Chondrocyte (in vitro differentiated cells): ENCODE measurements around the gene ADCY5. TPM values are rescaled to one million over a fixed set of nuclear protein-coding genes. Genes with fewer than 3 reads are reported as not detected.

Experiments
- DNase-seq: peaks from one replicate; pipeline ENCODE4 v3.0.0; 2021; ENCODE audit warnings: mixed read lengths, low spot score
- H3K27ac Mint-ChIP-seq: one replicate; pipeline ENCODE4 v1.8.0; 2021; ENCODE audit warnings: mild to moderate bottlenecking, moderate library complexity, mixed read lengths; ENCODE audit not compliant: unreplicated experiment
- H3K27me3 Mint-ChIP-seq: 2 replicates; pipeline ENCODE4 v1.8.0; 2021; ENCODE audit warnings: low read depth, mixed read lengths
- H3K36me3 Mint-ChIP-seq: 2 replicates; pipeline ENCODE4 v1.8.0; 2021; ENCODE audit warnings: low read depth, mixed read lengths
- H3K4me1 Mint-ChIP-seq: 2 replicates; pipeline ENCODE4 v1.8.0; 2021; ENCODE audit warnings: low read depth, mild to moderate bottlenecking, mixed read lengths
- H3K4me3 Mint-ChIP-seq: one replicate; pipeline ENCODE4 v1.8.0; 2021; ENCODE audit warnings: mild to moderate bottlenecking, moderate library complexity, mixed read lengths; ENCODE audit not compliant: unreplicated experiment
- H3K9me3 Mint-ChIP-seq: 2 replicates; pipeline ENCODE4 v1.8.0; 2021; ENCODE audit warnings: low read depth, mixed read lengths
- CTCF ChIP-seq: fragments of 200-600 bp; sonication (generic); IDR thresholded peaks from 2 replicates; pipeline ENCODE4 v1.5.0; 2021; ENCODE audit warnings: antibody characterized with exemption, mild to moderate bottlenecking, moderate library complexity
- total RNA-seq: library from RNA; stranded (reverse); gene quantifications from 3 replicates; pipeline ENCODE4 v1.2.1, GENCODE V29; 2021

Gene ADCY5
- total RNA-seq, 1 donor from 2014 or later: 8.0 TPM

- peaks cover 46% of the 10 kb centered on the region for H3K4me1 Mint-ChIP-seq
- H3K27me3 Mint-ChIP-seq: peaks cover 7% of the 10 kb centered on the region
- H3K36me3 Mint-ChIP-seq: peaks cover 3% of the 10 kb centered on the region
- no peak overlapping the region for H3K27ac Mint-ChIP-seq
- H3K9me3 Mint-ChIP-seq: no peaks in the 10 kb centered on the region
- H3K4me3 Mint-ChIP-seq: no peak overlapping the region
- no peak for DNase-seq
- TF ChIP-seq CTCF: no peak
These were observed 42.9 kb downstream of the ADCY5 start for GRCh38 chr3:123405936-123406510.

GRCh38 chr3:123405021-123405420 is 43.9 kb downstream of the ADCY5 start:
- H3K9me3 Mint-ChIP-seq: no peaks in the 10 kb centered on the region
- H3K4me1 Mint-ChIP-seq: peaks cover 45% of the 10 kb centered on the region
- H3K4me3 Mint-ChIP-seq: no peak overlapping the region
- no peak for TF ChIP-seq CTCF
- H3K27me3 Mint-ChIP-seq: peaks cover 7% of the 10 kb centered on the region
- H3K36me3 Mint-ChIP-seq: peaks cover 3% of the 10 kb centered on the region
- no peak overlapping the region for H3K27ac Mint-ChIP-seq
- DNase-seq: no peak

- H3K4me1 Mint-ChIP-seq: peaks cover 51% of the 10 kb centered on the region
- peaks cover 3% of the 10 kb centered on the region for H3K36me3 Mint-ChIP-seq
- peaks cover 7% of the 10 kb centered on the region for H3K27me3 Mint-ChIP-seq
- H3K27ac Mint-ChIP-seq: peak overlapping the region; percentile 73
- TF ChIP-seq CTCF: no peak
- H3K4me3 Mint-ChIP-seq: no peak overlapping the region
- no peak for DNase-seq
- H3K9me3 Mint-ChIP-seq: no peaks in the 10 kb centered on the region
These were observed 44.5 kb downstream of the ADCY5 start for GRCh38 chr3:123404391-123404790.

GRCh38 chr3:123401836-123402530 is 46.9 kb downstream of the ADCY5 start:
- no peaks in the 10 kb centered on the region for H3K9me3 Mint-ChIP-seq
- no peak overlapping the region for H3K4me3 Mint-ChIP-seq
- TF ChIP-seq CTCF: no peak
- DNase-seq: peak; percentile 40
- peaks cover 19% of the 10 kb centered on the region for H3K27me3 Mint-ChIP-seq
- no peak overlapping the region for H3K27ac Mint-ChIP-seq
- peaks cover 64% of the 10 kb centered on the region for H3K4me1 Mint-ChIP-seq
- H3K36me3 Mint-ChIP-seq: peaks cover 1% of the 10 kb centered on the region

- Mint-ChIP-seq H3K27me3 (peaks cover 19% of the 10 kb centered on the region), H3K27ac (no peak overlapping the region), H3K4me3 (no peak overlapping the region), H3K9me3 (no peaks in the 10 kb centered on the region), H3K4me1 (peaks cover 63% of the 10 kb centered on the region), H3K36me3 (no peaks in the 10 kb centered on the region)
- peak; percentile 41 for DNase-seq
- TF ChIP-seq CTCF: no peak
These were observed 48.7 kb downstream of the ADCY5 start for GRCh38 chr3:123400169-123400568.
